SK-N-SH (cell line): ENCODE results near the gene TINAGL1. TPM values are rescaled to one million over a fixed set of nuclear protein-coding genes. Genes with fewer than 3 reads are reported as not detected.

Experiments used
- CTCF ChIA-PET: fragments of 300-600, 350-600 bp; formaldehyde crosslinking; extraction: SDS; loops from one replicate; lab custom pipeline; 2021; lab: Yijun Ruan, JAX
- POLR2A ChIA-PET: fragments of 350-600 bp; sonication (Branson Sonifier 250); formaldehyde crosslinking; extraction: SDS; loops from one replicate; lab custom pipeline; 2020; ENCODE audit warnings: antibody characterized with exemption, inconsistent platforms; lab: Yijun Ruan, JAX
- DNase-seq: peaks from one replicate; pipeline ENCODE4 v3.0.0; 2012
- H2AFZ ChIP-seq: fragments of 200-600 bp; sonication (generic); 2 replicates; pipeline ENCODE4 v1.8.1; 2016; ENCODE audit warnings: antibody characterized with exemption, mild to moderate bottlenecking, low read depth
- H3F3A ChIP-seq: fragments of 200-600 bp; sonication (generic); replicated peaks from 2 replicates; pipeline ENCODE3; 2016; ENCODE audit warnings: antibody characterized with exemption, mild to moderate bottlenecking; ENCODE audit not compliant: insufficient read depth
- H3K27ac ChIP-seq, 2 experiments: fragments of 200-500 bp in 1 of 2; fragments of 200-600 bp in 1 of 2; sonication (Bioruptor generic) in 1 of 2; sonication (generic), shearing (Covaris generic) in 1 of 2; 2 replicates each; pipeline versions ENCODE4 v1.5.1 to v1.6.1; 2014 to 2016; ENCODE audit warnings: low read depth in 2 of 2, inconsistent platforms in 1 of 2, low read length in 1 of 2, mild to moderate bottlenecking in 1 of 2, mixed read lengths in 1 of 2
- H3K27me3 ChIP-seq: fragments of 200-600 bp; sonication (generic), shearing (Covaris generic); 2 replicates; pipeline ENCODE4 v1.6.1; 2016; ENCODE audit warnings: mixed run types; ENCODE audit not compliant: insufficient read depth
- H3K36me3 ChIP-seq, 2 experiments: fragments of 200-500 bp in 1 of 2; fragments of 200-600 bp in 1 of 2; sonication (Bioruptor generic) in 1 of 2; sonication (generic) in 1 of 2; replicated peaks in 1 of 2; 2 replicates each; pipeline versions ENCODE3 to v1.5.1; 2014 to 2016; ENCODE audit warnings: low read length in 1 of 2, mild to moderate bottlenecking in 1 of 2; ENCODE audit not compliant: insufficient read depth in 2 of 2, control insufficient read depth in 1 of 2
- H3K4me1 ChIP-seq, 2 experiments: fragments of 200-500 bp in 1 of 2; fragments of 200-600 bp in 1 of 2; sonication (Bioruptor generic) in 1 of 2; sonication (generic), shearing (Covaris generic) in 1 of 2; 2 replicates each; pipeline versions ENCODE4 v1.5.1 to v1.6.1; 2014 to 2016; ENCODE audit warnings: low read depth in 1 of 2, low read length in 1 of 2, mixed run types in 1 of 2; ENCODE audit not compliant: insufficient read depth in 2 of 2, control insufficient read depth in 1 of 2
- H3K4me2 ChIP-seq: fragments of 200-600 bp; sonication (generic), shearing (Covaris generic); 2 replicates; pipeline ENCODE4 v1.6.1; 2017; ENCODE audit warnings: mixed run types
- H3K4me3 ChIP-seq, 2 experiments: fragments of 200-500 bp in 1 of 2; fragments of 200-600 bp in 1 of 2; sonication (Bioruptor generic) in 1 of 2; sonication (generic), shearing (Covaris generic) in 1 of 2; 2 replicates each; pipeline versions ENCODE4 v1.5.1 to v1.8.1; 2014 to 2016; ENCODE audit warnings: low read depth in 2 of 2, inconsistent platforms in 1 of 2, low read length in 1 of 2, mild to moderate bottlenecking in 1 of 2, mixed read lengths in 1 of 2, moderate library complexity in 1 of 2
- H3K79me2 ChIP-seq: fragments of 200-600 bp; sonication (generic); 2 replicates; pipeline ENCODE4 v1.8.1; 2017; ENCODE audit warnings: mild to moderate bottlenecking; ENCODE audit not compliant: insufficient read depth
- H3K9ac ChIP-seq: fragments of 200-600 bp; sonication (generic); 2 replicates; pipeline ENCODE4 v1.6.1; 2017; ENCODE audit warnings: mixed run types
- H3K9me2 ChIP-seq: fragments of 200-600 bp; sonication (generic); 2 replicates; pipeline ENCODE4 v1.6.1; 2017; ENCODE audit warnings: mixed run types
- H3K9me3 ChIP-seq: fragments of 200-600 bp; sonication (generic); 2 replicates; pipeline ENCODE4 v1.6.1; 2017; ENCODE audit warnings: mixed run types, mild to moderate bottlenecking, moderate library complexity
- H4K20me1 ChIP-seq: fragments of 200-600 bp; sonication (generic); 2 replicates; pipeline ENCODE4 v1.6.1; 2017; ENCODE audit warnings: mild to moderate bottlenecking, mixed run types; ENCODE audit not compliant: insufficient read depth
- CHD2 ChIP-seq: fragments of 150-350 bp; IDR thresholded peaks from 2 replicates; pipeline ENCODE4 v1.6.1; 2018; ENCODE audit warnings: low read length; ENCODE audit not compliant: partially characterized antibody
- ELF1 ChIP-seq: IDR thresholded peaks from 2 replicates; pipeline ENCODE4 v1.4.0; 2012
- EP300 ChIP-seq, 2 experiments: IDR thresholded peaks; 2 replicates each; pipeline versions ENCODE4 v1.4.0 to v1.6.1; 2012; ENCODE audit warnings: borderline replicate concordance in 1 of 2, low read depth in 1 of 2, low read length in 1 of 2
- EZH2phosphoT487 ChIP-seq: fragments of 200-600 bp; sonication (generic); IDR thresholded peaks from 2 replicates; pipeline ENCODE4 v1.6.1; 2017; ENCODE audit warnings: low read depth, mixed run types, mild to moderate bottlenecking, antibody characterized with exemption, moderate library complexity, borderline replicate concordance
- FOSL2 ChIP-seq: IDR thresholded peaks from 2 replicates; pipeline ENCODE4 v1.4.0; 2012; ENCODE audit warnings: low read depth, mild to moderate bottlenecking, moderate library complexity, borderline replicate concordance
- FOXJ3 ChIP-seq: sonication (generic); formaldehyde crosslinking; IDR thresholded peaks from 2 replicates; pipeline ENCODE4 v1.5.1; 2020; ENCODE audit warnings: mild to moderate bottlenecking, missing genetic modification reagents
- FOXM1 ChIP-seq: IDR thresholded peaks from 2 replicates; pipeline ENCODE4 v1.4.0; 2012; ENCODE audit warnings: low read depth, mild to moderate bottlenecking
- GATA2 ChIP-seq: sonication (generic); formaldehyde crosslinking; IDR thresholded peaks from 2 replicates; pipeline ENCODE4 v1.5.0; 2020; ENCODE audit warnings: mild to moderate bottlenecking, missing genetic modification reagents
- JUND ChIP-seq: IDR thresholded peaks from 2 replicates; pipeline ENCODE4 v1.4.0; 2012
- MEF2A ChIP-seq: IDR thresholded peaks from 2 replicates; pipeline ENCODE4 v1.4.0; 2012; ENCODE audit warnings: low read depth, borderline replicate concordance
- NFIC ChIP-seq: IDR thresholded peaks from 2 replicates; pipeline ENCODE4 v1.4.0; 2012; ENCODE audit warnings: borderline replicate concordance
- NRF1 ChIP-seq: IDR thresholded peaks from 2 replicates; pipeline ENCODE4 v1.6.1; 2012; ENCODE audit warnings: low read depth, mild to moderate bottlenecking, low read length
- POLR2AphosphoS5 ChIP-seq: IDR thresholded peaks from 2 replicates; pipeline ENCODE4 v1.6.1; 2012; ENCODE audit warnings: low read depth, low read length
- RXRA ChIP-seq: IDR thresholded peaks from 2 replicates; pipeline ENCODE4 v1.4.0; 2012; ENCODE audit warnings: low read depth, mild to moderate bottlenecking, borderline replicate concordance
- SMC3 ChIP-seq: IDR thresholded peaks from 2 replicates; pipeline ENCODE4 v1.6.1; 2012; ENCODE audit warnings: low read depth, low read length, improper control_type of control experiment
- TCF12 ChIP-seq: IDR thresholded peaks from 2 replicates; pipeline ENCODE4 v1.4.0; 2012
- TEAD4 ChIP-seq: IDR thresholded peaks from 2 replicates; pipeline ENCODE4 v1.4.0; 2012; ENCODE audit warnings: mild to moderate bottlenecking, borderline replicate concordance; ENCODE audit not compliant: insufficient read depth
- WGBS: methylation state at CpG from one replicate; pipeline ENCODE4 v1.1.6; 2017; ENCODE audit warnings: low lambda C conversion rate; 5-methylcytosine and 5-hydroxymethylcytosine counted together
- polyA plus RNA-seq, 3 experiments: library from polyadenylated mRNA; depleted of rRNA; stranded (reverse); fragments of >200 nt; gene quantifications; 2 replicates each; pipeline ENCODE4 v1.2.3, GENCODE V29; 2012
- TF ChIP-seq, protein P1 (sequence below): fragments of 150-350 bp; IDR thresholded peaks from 2 replicates; pipeline ENCODE4 v1.6.1; 2016; ENCODE audit warnings: mild to moderate bottlenecking, low read depth, low read length
- TF ChIP-seq, protein P2 (sequence below): IDR thresholded peaks from 2 replicates; pipeline ENCODE4 v1.4.0; 2012; ENCODE audit warnings: low read depth
- TF ChIP-seq, protein P3 (sequence below): IDR thresholded peaks from 2 replicates; pipeline ENCODE4 v1.6.1; 2012; ENCODE audit warnings: mild to moderate bottlenecking, low read depth, low read length, moderate library complexity
- TF ChIP-seq, protein P4 (sequence below): IDR thresholded peaks from 2 replicates; pipeline ENCODE4; 2012
- TF ChIP-seq, protein P5 (sequence below): IDR thresholded peaks from 2 replicates; pipeline ENCODE4 v1.4.0; 2012; ENCODE audit warnings: low read depth, borderline replicate concordance
- TF ChIP-seq, protein P6 (sequence below): fragments of 150-350 bp; IDR thresholded peaks from 2 replicates; pipeline ENCODE4 v1.6.1; 2017; ENCODE audit warnings: antibody characterized with exemption, low read length, low read depth, borderline replicate concordance
- TF ChIP-seq, protein P7 (sequence below): fragments of 200-600 bp; sonication (generic); IDR thresholded peaks from 2 replicates; pipeline ENCODE4 v1.6.1; 2017; ENCODE audit warnings: antibody characterized with exemption, mild to moderate bottlenecking, moderate library complexity

Gene TINAGL1
- polyA plus RNA-seq, 1 of the 3 experiments (the other 2 are of a cell fraction), result not detected

DNA sequence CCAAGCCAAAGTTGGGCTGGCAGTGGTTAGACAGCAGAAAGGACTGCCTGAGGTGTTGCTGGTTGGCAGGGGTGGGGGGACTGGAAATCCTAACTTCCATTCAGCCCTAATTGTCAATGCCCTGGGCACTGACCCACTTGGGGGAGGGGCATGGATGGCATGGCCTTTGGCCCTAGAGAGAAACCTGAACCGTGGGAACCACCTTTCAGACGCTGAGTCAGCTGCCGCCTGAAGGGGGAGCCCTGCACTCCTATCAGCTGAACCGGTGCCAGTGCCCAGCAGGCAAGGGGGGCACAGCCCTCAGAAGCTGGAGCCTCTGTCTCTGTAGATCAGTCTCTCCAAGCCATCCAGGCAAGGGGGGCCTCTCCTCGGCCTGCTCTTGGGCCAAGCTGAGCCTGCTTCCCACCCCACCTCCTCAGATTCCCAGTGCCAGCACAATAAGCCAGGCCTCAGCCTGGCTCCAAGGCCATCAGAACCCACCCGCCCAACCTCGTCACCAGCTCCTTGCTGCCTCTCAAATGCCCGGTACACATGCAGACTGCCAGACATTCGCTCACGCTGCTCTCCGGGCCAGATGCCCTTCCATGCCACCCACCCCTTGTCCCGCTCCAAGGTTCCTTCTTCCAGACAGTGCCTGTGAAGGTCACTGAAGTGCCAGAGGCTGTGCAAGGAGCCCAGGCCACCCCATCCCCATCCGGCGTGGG lies 11.6 kb downstream of the TINAGL1 start:
- Histone ChIP-seq H3K9me3 (no peaks in the 10 kb centered on the region), H3K27me3 (no peaks in the 10 kb centered on the region), H4K20me1 (no peaks in the 10 kb centered on the region), H3K36me3 (no peaks in the 10 kb centered on the region), H3K27ac (no peak overlapping the region), H3K9ac (no peak overlapping the region), H3K4me2 (no peak overlapping the region), H3F3A (no peaks in the 10 kb centered on the region), H3K4me3 (no peak overlapping the region; a peak in 1 of 4 replicates), H2AFZ (no peak overlapping the region), H3K79me2 (no peaks in the 10 kb centered on the region), H3K4me1 (peaks cover 10 to 18% of the 10 kb centered on the region in 2 experiments; a peak in 3 of 4 replicates), H3K9me2 (no peaks in the 10 kb centered on the region)
- WGBS, result 66% methylated on average over 12 of the region's 14 CpGs
- ChIA-PET CTCF (interaction anchor here (0.6 to 4.5 kb wide), 28 partner anchors 8 to 426 kb away, joined by 3 to 36 read pairs (median 4); partner anchors contain the start of genes HCRTR1 and KHDRBS1), POLR2A (no interaction called here)
- DNase-seq, result peak; percentile 94
- TF ChIP-seq, protein P1, sequence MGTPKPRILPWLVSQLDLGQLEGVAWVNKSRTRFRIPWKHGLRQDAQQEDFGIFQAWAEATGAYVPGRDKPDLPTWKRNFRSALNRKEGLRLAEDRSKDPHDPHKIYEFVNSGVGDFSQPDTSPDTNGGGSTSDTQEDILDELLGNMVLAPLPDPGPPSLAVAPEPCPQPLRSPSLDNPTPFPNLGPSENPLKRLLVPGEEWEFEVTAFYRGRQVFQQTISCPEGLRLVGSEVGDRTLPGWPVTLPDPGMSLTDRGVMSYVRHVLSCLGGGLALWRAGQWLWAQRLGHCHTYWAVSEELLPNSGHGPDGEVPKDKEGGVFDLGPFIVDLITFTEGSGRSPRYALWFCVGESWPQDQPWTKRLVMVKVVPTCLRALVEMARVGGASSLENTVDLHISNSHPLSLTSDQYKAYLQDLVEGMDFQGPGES, result no peak
- TF ChIP-seq MEF2A (no peak), FOXJ3 (no peak), TEAD4 (no peak), ELF1 (no peak), GATA2 (CRISPR knock-in tag) (no peak), FOSL2 (peak; percentile 43; the same call in 1 of the 2 replicates), NFIC (peak; percentile 72), TCF12 (no peak), FOXM1 (no peak), RXRA (no peak), JUND (no peak), CHD2 (peak; percentile 10), SMC3 (peak; percentile 42; the same call in 1 of the 2 replicates), NRF1 (no peak), POLR2AphosphoS5 (no peak), EP300 (IDR thresholded peaks at IDR 0.05; ENCODE audit: borderline replicate concordance in 1 of 2, low read depth in 1 of 2, low read length in 1 of 2) (no peak), EZH2phosphoT487 (no peak)
- TF ChIP-seq, protein P2, sequence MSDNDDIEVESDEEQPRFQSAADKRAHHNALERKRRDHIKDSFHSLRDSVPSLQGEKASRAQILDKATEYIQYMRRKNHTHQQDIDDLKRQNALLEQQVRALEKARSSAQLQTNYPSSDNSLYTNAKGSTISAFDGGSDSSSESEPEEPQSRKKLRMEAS, result no peak
- TF ChIP-seq, protein P3, sequence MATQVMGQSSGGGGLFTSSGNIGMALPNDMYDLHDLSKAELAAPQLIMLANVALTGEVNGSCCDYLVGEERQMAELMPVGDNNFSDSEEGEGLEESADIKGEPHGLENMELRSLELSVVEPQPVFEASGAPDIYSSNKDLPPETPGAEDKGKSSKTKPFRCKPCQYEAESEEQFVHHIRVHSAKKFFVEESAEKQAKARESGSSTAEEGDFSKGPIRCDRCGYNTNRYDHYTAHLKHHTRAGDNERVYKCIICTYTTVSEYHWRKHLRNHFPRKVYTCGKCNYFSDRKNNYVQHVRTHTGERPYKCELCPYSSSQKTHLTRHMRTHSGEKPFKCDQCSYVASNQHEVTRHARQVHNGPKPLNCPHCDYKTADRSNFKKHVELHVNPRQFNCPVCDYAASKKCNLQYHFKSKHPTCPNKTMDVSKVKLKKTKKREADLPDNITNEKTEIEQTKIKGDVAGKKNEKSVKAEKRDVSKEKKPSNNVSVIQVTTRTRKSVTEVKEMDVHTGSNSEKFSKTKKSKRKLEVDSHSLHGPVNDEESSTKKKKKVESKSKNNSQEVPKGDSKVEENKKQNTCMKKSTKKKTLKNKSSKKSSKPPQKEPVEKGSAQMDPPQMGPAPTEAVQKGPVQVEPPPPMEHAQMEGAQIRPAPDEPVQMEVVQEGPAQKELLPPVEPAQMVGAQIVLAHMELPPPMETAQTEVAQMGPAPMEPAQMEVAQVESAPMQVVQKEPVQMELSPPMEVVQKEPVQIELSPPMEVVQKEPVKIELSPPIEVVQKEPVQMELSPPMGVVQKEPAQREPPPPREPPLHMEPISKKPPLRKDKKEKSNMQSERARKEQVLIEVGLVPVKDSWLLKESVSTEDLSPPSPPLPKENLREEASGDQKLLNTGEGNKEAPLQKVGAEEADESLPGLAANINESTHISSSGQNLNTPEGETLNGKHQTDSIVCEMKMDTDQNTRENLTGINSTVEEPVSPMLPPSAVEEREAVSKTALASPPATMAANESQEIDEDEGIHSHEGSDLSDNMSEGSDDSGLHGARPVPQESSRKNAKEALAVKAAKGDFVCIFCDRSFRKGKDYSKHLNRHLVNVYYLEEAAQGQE, result no peak
- TF ChIP-seq, protein P4, sequence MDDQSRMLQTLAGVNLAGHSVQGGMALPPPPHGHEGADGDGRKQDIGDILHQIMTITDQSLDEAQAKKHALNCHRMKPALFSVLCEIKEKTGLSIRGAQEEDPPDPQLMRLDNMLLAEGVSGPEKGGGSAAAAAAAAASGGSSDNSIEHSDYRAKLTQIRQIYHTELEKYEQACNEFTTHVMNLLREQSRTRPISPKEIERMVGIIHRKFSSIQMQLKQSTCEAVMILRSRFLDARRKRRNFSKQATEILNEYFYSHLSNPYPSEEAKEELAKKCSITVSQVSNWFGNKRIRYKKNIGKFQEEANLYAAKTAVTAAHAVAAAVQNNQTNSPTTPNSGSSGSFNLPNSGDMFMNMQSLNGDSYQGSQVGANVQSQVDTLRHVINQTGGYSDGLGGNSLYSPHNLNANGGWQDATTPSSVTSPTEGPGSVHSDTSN, result no peak
- TF ChIP-seq, protein P5, sequence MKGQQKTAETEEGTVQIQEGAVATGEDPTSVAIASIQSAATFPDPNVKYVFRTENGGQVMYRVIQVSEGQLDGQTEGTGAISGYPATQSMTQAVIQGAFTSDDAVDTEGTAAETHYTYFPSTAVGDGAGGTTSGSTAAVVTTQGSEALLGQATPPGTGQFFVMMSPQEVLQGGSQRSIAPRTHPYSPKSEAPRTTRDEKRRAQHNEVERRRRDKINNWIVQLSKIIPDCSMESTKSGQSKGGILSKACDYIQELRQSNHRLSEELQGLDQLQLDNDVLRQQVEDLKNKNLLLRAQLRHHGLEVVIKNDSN, result no peak
- TF ChIP-seq, protein P6, sequence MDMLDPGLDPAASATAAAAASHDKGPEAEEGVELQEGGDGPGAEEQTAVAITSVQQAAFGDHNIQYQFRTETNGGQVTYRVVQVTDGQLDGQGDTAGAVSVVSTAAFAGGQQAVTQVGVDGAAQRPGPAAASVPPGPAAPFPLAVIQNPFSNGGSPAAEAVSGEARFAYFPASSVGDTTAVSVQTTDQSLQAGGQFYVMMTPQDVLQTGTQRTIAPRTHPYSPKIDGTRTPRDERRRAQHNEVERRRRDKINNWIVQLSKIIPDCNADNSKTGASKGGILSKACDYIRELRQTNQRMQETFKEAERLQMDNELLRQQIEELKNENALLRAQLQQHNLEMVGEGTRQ, result no peak
- TF ChIP-seq, protein P7, sequence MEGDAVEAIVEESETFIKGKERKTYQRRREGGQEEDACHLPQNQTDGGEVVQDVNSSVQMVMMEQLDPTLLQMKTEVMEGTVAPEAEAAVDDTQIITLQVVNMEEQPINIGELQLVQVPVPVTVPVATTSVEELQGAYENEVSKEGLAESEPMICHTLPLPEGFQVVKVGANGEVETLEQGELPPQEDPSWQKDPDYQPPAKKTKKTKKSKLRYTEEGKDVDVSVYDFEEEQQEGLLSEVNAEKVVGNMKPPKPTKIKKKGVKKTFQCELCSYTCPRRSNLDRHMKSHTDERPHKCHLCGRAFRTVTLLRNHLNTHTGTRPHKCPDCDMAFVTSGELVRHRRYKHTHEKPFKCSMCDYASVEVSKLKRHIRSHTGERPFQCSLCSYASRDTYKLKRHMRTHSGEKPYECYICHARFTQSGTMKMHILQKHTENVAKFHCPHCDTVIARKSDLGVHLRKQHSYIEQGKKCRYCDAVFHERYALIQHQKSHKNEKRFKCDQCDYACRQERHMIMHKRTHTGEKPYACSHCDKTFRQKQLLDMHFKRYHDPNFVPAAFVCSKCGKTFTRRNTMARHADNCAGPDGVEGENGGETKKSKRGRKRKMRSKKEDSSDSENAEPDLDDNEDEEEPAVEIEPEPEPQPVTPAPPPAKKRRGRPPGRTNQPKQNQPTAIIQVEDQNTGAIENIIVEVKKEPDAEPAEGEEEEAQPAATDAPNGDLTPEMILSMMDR, result peak; percentile 78
